Measurements from ENCODE around the gene CHAF1B. TPM values are rescaled to one million over a fixed set of nuclear protein-coding genes. Genes with fewer than 3 reads are reported as not detected.
"Not testable (repeated sequence)": the region's sequence is repeated elsewhere in the genome, so short reads cannot be mapped to it uniquely, and the experiment has no call there.

Gene CHAF1B
- 27.0 and 31.5 TPM in 2 replicates for total RNA-seq

GRCh38 chr21:36385233-36386030 lies at the start of gene CHAF1B:
Gene CHAF1B, plus strand, starts transcription at chr21:36385392. Its CDS starts 745 bp downstream, at chr21:36386137.
- intact Hi-C loops (cut with micrococcal nuclease): loop anchor here (1.0 to 2.0 kb wide), 3 partner anchors 65 to 251 kb away; partner anchors contain the start of genes CBR3, DOP1B and MORC3

- intact Hi-C loops (cut with micrococcal nuclease): no loop called here
These were observed 48.1 kb upstream of the CHAF1B start for GRCh38 chr21:36337099-36337509.

- intact Hi-C loops (cut with micrococcal nuclease): no loop called here
These were observed 46.2 kb upstream of the CHAF1B start for GRCh38 chr21:36338975-36339374.

- intact Hi-C loops (cut with micrococcal nuclease): not testable (repeated sequence)
These were observed 42.6 kb upstream of the CHAF1B start for GRCh38 chr21:36342581-36342980.

GRCh38 chr21:36344931-36345330 lies 40.3 kb upstream of the CHAF1B start:
- intact Hi-C loops (cut with micrococcal nuclease): no loop called here

GRCh38 chr21:36347278-36347961 lies 37.8 kb upstream of the CHAF1B start:
- intact Hi-C loops (cut with micrococcal nuclease): loop anchor here (1.0 kb wide), 1 partner anchor 10 kb away; no protein-coding TSS in a partner anchor

DNA sequence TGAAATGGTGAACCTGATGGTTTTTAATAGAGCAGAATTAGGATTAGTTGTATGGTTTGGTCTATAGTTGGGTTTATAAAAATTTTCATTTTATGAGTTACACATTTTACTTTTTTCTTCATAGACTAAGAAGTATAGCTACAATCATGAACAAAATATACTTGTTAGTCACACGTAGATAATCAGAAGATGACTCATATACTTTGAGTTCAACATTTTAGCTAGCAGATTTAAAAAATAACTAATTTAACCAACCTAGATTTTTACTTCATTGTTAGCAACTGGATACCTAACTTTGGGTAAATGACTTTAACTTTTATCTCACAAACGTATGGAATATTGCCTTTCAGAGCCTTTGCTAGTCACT lies 37.2 kb upstream of the CHAF1B start:
- intact Hi-C loops (cut with micrococcal nuclease): loop anchor here (1.0 kb wide), 1 partner anchor 9 kb away; no protein-coding TSS in a partner anchor

DNA sequence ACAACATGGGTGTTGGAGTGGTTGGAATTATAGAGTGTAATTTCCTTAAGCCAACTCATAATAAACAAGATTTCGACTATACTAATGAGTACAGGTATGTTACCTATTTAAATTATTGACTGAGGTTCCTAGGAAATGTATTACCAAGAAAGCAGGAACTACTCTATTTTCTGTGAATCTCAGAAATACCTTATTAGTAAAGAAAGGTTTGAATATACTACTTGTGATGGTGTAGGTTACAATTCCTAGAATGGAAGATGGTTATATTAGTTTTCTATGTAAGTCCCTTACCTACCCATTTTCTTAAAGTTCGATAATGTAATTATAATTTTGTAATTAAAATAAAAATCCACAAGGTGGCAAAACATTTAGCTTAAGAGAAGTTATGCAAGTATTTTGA lies 35.9 kb upstream of the CHAF1B start:
- intact Hi-C loops (cut with micrococcal nuclease): no loop called here

DNA sequence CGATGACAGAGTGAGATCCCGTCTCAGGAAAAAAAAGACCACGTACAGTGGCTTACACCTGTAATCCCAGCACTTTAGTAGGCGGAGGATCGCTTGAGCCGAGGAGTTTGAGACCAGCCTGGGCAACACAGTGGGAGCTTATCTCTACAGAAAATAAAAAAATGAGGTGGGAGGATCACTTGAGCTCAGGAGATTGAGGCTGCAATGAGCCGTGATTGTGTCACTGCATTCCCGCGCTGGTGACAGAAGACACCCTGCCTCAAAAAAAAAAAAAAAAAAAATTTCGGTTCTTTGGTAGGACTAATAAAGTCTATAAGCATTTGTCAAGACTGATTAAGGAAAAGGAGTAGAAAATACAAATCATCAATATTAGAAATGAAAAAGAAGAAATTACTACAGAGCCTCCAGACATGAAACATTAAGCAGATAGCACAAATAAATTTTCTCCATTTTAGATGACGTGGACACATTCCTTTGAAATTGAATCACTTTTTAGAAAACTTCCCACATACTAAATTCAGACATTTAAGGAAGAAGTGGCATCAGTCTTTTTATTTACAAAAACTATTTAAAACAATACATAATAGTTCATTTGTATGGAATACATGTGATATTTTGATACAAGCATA lies 34.8 kb upstream of the CHAF1B start:
- intact Hi-C loops (cut with micrococcal nuclease): no loop called here

DNA sequence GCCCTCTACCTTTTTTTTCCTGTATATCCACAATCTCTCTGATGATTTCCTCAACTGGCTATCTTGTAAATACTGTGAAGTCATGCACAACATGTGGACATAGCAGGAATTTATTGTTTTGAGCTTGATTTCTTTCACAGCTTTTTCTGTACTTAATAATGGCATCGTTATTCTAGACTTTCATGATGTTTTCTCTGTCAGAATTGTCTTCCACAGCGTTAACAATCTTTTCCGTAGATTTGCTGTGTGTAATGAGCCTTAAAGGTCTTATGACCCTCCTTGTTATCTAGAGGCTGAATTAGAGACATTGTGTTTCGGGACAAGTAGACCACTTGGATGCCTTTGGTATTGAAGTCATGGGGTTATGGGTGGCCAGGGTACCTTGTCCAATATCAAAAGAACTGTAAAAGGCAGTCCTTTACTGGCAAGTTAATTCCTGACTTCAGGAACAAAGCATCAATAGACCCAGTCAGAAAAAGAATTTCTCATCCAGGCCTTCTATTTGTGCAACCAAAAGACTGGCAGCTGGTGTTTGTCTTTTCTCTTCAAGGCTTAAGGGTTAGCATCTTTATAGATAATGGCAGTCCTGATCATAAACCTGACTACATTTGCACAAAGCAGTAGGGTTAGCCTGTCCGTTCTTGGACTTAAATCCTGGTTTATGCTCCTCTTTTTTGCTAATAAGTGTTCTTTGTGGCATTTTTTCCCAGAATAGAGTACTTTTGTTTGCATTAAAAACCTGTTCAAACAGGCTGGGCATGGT lies 30.1 kb upstream of the CHAF1B start:
- intact Hi-C loops (cut with micrococcal nuclease): no loop called here

GRCh38 chr21:36355868-36356267 lies 29.3 kb upstream of the CHAF1B start:
- intact Hi-C loops (cut with micrococcal nuclease): no loop called here

DNA sequence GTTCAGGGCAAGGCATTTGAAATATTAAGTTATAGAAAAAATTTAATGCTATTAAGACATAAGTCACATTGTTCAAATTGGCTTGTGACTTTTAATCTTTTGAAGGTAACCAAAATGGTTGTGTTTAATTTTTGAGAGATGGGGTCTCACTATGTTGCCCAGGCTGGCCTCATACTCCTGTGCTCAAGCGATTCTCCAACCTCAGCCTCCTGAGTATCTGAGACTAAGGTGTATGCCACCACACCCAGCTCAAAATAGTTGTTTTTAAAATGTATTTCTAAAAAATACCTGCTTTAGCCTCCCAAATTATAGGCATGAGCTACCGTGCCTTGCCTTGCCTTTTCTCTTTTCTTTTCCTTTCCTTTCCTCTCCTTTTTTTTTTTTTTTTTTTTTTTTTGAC lies 26.0 kb upstream of the CHAF1B start:
- intact Hi-C loops (cut with micrococcal nuclease): no loop called here

DNA sequence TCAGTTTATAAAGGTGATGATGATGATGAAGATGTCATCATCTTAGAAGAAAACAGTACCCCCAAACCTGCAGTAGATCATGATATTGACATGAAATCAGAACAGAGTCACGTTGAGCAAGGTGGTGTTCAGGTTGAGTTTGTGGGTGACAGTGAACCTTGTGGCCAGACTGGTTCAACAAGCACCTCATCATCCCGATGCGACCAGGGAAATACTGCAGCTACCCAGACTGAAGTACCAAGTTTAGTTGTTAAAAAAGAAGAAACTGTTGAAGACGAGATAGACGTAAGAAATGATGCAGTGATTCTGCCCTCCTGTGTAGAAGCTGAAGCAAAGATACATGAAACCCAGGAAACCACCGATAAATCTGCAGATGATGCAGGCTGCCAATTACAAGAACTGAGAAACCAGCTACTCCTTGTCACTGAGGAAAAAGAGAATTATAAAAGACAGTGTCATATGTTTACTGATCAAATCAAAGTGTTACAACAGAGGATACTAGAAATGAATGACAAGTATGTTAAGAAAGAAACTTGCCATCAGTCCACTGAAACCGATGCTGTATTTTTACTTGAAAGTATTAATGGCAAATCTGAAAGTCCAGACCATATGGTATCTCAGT lies 16.0 kb upstream of the CHAF1B start:
- intact Hi-C loops (cut with micrococcal nuclease): no loop called here

DNA sequence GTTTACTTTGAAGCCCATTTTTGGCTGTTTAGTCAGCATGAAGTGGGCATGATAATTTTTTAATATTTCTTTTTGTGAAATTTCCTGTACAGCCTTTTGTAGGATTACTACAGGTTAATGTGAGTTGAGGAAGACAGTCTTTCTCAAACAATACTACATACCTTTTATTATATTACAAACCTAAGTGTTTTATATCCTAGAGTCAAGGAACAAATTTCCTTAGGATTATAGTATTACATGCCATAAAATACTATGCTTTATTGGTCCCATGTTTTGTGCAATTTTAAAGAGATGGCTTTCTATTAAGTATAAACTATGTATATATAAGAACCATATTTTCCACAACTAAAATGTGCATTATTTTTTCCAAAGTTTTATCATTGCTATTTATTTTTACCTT lies 9.2 kb upstream of the CHAF1B start:
- intact Hi-C loops (cut with micrococcal nuclease): no loop called here

DNA sequence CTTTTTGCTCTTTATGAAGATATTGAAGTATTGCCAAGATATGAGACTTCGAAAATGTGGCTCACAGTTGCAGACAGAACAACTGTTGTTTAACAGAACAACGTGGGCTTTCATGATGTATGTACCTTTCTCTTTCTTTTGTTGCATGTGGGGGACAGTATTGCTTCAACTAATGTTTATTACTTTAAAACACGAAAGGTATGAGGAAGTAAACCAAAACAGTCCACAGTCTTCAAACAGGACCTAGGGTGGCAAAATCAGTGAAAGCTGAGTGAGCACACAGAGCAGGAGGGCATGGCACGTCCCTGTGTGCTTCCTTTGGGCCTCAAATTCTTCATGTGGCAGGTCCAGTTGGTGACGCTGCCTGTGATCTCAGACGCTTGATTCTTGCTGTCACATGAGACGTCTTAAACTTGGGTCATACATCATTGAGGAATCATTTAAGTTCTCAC lies 7.8 kb upstream of the CHAF1B start:
- intact Hi-C loops (cut with micrococcal nuclease): no loop called here

GRCh38 chr21:36379251-36379650 lies 5.9 kb upstream of the CHAF1B start:
- intact Hi-C loops (cut with micrococcal nuclease): no loop called here

- intact Hi-C loops (cut with micrococcal nuclease): no loop called here
These were observed 3.2 kb upstream of the CHAF1B start for GRCh38 chr21:36381841-36382589.

- intact Hi-C loops (cut with micrococcal nuclease): not testable (repeated sequence)
These were observed 2.5 kb upstream of the CHAF1B start for GRCh38 chr21:36382722-36383121.

GRCh38 chr21:36384885-36385232 lies 333 bp upstream of the CHAF1B start:
- intact Hi-C loops (cut with micrococcal nuclease): loop anchor here (1.0 to 2.0 kb wide), 3 partner anchors 64 to 250 kb away; partner anchors contain the start of genes CBR3, DOP1B and MORC3

- intact Hi-C loops (cut with micrococcal nuclease): no loop called here
These were observed 945 bp downstream of the CHAF1B start for GRCh38 chr21:36386031-36386642.
